NCI-H69 (cell line): ENCODE results near the gene AXL.
"Not testable (repeated sequence)": the region's sequence is repeated elsewhere in the genome, so short reads cannot be mapped to it uniquely, and the experiment has no call there.

Experiments
- DNase-seq: peaks from one replicate; lab custom pipeline; 2025; lab: John Stamatoyannopoulos, UW

AXL gene

DNA sequence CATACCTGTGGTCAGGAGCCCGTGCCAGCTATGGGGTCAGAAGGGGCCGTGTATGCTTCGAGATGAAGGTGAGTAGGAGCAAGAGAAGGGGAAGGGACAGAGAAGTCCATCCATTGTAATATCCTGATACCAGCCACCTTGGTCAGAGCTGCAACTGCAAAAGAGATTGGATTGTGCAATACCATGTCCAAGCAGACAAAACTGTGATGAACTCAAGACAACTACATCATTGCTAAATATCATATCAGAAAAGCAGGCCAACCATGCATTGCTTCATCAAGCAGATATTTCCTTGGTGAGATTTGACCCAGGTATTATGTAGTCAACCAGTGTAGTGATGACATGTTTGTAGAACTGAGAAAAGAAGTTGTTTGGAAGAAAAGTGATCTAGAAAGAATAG is 57.2 kb downstream of the AXL start:
- DNase-seq = no peak

DNA sequence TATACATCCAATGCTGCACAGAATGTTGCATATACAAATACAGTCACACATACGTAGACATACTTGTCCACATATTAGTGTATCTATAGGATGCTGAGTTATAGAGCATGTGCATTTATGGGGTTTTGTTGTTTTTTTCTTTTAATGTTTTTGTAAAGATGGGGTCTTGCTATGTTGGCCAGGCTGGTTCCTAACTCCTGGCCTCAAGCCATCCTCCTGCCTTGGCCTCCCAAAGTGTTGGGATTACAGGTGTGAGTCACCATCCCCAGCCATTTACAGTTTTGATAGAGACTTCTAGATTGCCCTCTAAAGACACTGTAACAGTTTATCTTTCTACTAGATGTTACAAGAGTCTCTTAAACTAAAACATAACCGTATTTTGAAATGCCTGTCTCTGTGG is 59.5 kb downstream of the AXL start:
- DNase-seq = no peak

DNA sequence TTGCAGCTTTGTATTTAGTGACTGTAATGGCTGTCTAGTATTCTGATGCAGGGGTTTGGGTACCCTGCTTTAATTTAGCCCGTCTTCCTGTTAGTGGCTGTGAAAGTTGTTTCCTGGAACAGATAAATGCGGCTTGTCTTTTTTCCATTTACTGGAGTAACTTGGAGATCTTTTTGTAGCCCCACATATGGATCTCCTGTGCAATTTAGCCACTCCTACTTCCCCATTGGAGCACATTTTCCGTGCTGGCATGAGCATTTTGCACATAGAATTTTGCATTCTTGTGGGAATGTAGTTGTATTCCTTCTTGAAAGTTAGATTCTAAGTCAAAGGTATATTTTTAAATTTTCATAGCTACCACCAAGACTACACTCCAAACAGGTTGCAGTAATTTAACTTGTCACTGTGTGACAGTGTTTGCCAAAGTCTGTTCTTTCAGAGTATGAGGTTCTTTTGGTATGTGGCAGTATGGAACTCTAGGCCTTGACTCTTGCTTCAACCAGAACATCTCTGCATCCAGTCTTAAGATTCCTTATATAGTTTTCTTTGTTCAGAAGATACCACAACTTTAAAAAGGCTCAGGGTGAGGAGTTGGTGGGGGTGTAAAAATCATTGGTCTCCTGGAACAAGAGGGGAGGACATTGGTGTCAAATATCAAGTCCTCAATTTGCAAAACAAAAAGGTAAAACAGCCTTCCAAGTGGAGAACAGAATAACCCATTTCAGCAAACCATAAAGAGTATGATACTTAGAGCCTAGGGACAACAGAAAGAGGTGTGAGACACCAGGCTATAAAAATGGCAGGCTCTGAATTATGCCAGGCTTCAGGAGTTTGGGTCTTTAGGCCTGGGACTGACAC is 69.9 kb downstream of the AXL start:
- DNase-seq = no peak

DNA sequence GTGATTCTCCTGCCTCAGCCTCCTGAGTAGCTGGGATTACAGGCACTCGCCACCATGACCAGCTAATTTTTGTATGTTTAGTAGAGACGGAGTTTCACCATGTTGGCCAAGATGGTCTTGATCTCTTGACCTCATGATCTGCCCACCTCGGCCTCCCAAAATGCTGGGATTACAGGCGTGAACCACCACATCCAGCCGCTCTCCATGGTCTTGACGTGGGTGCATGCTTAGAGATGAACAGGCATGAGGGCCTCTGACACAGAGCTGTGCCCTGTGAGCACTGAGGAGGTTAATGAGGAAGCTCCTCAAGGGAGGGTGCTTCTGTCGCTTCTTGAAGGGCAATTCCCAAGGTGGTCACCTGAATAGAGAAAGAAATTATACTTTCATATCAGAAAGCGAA is 70.8 kb downstream of the AXL start:
- not testable (repeated sequence) for DNase-seq

DNA sequence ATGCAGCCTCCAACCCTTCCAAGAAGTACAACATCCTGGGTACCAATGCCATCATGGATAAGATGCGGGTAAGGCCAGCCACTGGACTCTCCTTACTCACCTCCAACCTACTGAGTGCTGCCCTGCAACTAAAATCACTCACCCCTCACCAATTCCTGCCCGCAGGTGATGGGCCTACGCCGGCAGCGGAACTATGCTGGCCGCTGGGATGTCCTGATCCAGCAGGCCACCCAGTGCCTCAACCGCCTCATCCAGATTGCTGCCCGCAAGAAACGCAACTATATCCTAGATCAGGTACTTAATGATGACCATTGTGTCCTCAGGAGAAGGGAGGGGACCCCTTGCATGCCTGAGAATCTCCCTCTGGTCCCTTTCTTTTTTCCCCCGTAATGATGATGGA is 75.4 kb downstream of the AXL start:
- no peak for DNase-seq

DNA sequence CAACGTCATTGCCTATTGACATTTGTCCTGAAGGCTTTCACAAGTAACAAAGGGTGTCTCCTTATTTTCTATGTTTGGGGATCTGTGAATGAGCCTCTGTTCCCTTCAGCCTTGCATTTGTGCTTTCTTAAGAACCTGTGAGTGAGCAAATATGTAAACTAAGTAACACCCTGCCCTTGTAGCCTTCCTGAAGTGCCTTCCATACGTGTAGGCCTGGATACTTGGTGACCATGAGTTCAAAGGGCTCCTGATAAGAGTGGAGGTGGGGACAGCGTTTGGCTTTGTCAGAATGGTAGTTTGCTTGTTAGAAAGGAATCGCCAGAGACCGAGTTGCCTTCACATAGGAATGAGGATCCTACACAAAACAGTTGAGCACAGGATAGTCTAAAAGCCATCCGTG is 76.5 kb downstream of the AXL start:
- DNase-seq = no peak

DNA sequence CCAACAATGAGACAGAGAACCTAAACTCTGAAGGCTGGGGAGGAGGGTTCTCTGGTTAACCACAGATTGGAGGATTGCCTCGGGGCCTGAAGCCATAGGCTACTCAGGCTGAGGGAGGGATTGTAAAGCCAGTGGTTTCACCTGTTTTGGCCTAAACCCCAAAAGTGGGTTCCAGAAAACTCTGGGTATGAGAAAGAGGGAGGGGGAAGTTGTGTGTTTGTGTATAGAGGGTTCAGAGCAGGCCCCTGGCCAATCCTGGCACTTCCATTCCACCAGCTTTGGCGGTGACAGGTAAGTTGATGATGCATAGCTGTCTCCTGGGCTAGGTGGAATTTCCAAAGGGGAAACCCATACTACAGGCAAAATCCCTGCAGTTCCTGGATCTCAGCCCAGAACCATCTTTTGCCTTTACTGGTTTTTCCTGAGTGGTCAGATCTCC is 77.4 kb downstream of the AXL start:
- DNase-seq = no peak

DNA sequence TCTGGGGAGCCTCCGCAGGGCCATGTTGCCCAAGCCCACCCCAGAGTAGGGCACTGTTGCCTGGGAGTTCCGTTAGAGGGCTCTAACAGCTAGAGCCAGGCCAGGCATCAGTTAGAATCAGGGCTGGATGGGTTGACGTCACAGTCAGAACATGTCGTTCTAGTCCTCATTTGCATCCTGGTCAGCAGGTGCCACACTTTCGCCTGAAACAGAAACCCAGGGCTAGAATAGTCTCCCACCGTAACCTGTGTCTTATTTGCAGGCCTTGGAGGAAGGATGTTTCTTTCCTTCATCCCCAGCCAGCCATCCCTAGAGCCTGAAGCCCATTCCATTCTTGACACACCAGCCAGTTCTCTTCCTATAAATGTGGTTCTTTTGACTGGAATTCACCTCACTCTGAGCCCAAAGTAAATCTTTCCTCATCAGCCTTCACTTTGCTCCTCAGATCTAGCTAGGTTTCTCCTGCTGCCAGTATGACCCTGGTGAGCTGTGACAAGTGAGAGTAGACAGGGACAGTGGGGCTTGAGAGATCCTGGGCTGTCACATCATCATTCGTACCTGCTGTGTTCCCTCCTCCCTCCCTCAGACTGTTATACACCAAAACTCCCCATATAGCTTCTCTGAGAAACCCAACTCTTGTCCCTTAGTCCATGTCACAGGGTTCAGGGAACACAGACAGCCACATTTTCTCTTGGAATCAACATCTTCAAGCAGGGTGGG is 78.8 kb downstream of the AXL start:
- no peak for DNase-seq

DNA sequence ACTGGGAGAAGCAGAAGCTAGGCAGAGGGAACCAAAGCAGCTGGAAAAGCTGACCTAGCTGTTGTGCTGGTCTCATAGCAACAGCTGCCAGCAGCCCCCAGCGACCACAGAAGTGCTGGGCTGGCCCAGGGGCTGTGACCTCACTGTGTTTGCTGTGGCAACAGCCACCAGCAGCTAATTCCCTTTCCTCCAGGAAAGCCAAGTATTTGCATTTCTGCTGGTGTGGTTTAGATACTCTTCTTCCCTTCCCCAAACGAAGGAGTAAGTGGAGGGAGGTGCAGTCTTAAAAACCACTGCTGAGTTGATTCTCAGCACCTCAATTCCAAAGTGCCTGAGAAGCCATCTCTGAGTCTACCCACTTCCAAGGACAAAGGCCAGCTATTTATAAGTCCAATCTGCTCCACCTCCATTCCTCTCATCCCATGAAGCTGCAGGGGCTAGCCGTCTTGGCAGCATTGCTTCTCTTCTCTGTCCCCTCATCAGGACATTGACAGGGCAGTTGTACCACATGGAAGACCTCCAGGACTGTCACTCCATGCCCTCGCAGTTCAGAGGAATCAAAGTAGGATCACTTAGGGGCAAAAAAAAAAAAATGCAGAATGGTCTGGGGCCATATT is 79.4 kb downstream of the AXL start:
- no peak for DNase-seq

DNA sequence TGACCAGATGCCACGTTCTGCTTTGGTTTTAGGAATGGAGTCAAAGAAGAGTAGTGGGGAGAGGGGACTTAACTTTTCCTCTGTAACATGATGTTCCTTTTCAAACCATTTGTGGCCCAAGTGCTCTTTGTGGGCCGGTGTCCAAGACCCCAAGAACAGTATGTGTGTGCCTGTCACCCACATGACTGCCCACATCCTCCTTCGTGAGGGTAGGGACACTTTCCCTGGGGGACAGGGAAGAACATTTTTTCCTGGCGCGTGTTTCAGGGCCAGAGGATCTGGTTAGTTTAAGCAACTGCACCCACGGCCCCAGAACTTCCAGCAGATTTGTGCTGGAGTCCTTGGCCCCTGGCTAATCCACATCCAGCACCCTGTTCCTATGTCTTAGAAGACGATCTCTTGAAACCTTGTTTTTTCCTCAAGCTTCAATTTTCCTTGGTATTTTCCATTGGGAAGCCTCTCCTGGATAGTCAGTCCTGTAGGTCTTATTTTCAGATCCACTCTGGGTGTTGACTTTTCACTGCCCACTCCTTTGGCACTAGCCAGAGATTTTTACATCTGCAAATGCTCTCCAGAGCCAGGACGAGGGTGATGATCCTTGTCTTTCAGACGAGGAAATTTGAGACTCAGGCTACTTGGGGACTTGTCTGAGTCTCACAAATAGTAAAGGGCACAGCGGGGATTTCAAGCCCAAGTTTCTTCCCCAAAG is 80.2 kb downstream of the AXL start:
- no peak for DNase-seq

DNA sequence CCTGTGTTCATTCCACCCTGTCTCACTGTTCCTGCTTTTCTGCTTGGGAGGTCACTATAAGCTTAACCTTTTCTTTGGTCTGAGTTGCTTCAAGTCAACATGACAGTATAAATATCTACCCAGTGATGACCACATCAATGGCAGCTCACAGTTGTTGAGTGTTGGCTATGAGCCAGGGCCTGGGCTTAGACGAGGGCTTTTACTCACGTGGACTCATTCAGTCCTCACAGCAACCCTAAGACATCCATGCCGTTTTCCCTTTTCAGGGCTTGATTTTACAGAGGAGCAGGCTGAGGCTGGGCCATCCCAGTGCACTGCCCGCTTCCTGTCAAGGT is 80.7 kb downstream of the AXL start:
- DNase-seq = peak; percentile 20

DNA sequence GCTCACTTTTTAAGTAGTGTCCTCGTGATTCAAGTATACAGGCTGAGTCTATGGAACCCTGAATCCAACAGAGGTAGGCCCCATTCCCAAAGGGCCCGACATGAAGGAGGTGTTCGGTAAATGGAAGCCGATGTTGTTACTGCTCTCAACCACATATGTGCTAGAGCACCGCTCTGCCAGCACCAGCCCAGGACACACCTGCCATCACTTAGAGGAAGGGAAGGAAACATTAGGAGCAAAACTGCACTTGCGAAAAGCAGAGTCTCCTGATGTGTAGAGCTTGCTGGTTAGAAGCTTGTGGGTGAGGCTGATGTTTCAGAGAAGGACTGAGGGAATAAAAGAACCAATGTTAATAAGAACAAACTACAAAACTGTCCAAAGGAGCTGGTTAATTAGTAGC is 81.5 kb downstream of the AXL start:
- no peak for DNase-seq

DNA sequence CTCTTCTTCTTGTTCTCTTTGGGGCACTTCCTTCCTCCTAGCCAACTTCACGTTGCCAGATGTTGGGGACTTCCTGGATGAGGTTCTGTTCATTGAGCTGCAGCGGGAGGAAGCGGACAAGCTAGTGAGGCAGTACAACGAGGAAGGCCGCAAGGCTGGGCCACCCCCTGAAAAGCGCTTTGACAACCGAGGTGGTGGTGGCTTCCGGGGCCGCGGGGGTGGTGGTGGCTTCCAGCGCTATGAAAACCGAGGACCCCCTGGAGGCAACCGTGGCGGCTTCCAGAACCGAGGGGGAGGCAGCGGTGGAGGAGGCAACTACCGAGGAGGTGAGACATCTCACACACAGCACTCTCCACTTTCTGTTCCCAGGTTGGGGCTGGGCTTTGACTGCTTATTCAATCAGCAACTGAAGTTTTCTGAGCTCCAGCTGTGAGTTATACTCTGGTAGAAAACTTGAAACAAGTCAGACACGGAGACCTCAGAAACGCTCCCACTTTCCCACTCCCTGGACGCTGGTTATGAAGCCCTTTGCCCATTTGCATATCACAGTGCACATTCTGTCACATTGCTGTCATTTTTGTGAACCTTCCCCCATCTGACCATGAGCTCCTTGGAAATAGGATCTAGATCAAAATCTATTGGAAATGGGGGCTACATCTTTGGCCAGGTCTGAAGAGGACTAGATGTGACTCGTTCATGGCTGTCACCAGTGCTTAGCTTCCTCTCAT is 83.8 kb downstream of the AXL start:
- no peak for DNase-seq

DNA sequence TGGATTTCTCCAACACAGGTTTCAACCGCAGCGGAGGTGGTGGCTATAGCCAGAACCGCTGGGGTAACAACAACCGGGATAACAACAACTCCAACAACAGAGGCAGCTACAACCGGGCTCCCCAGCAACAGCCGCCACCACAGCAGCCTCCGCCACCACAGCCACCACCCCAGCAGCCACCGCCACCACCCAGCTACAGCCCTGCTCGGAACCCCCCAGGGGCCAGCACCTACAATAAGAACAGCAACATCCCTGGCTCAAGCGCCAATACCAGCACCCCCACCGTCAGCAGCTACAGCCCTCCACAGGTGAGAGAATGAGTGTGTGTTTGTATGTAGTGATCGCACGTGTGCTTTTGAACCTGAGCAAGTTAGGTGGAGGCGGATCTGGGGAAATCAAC is 84.9 kb downstream of the AXL start:
- DNase-seq = no peak

DNA sequence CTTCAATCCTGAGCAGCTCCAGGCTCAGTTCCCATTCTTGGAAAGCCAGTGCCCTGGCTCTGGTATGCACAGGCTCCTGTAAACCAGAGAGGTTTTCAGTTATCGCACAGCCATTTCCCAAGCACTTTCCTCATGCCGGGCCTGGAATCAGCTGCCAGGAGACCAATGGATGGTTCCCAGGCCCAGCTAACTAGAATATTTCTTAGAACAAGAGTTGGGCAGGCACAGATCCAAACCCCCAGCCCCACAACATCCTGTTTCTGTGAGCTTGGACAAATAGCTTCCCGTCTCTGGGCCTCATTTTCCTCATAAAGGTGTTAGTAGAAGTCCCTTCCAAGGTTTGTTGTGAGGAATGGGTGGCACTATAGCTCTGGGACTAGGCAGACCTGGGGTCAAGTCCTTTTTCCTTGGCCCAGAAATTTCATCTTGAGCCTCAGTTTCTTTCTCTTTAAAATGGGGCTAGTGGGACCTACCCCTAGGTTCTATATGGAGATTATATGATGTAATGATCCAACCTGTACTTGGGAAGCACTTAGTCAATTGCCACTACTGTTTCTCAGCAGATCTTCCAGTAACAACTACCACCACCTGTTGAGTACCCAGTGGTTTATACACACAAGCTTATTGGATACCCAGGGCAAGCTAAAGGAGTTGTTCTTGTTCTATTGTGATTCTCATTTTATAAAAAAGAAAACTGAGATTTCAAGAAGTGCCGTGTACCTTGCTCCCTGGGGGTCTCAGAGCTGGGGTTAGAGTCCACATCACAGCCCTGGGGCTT is 85.9 kb downstream of the AXL start:
- no peak for DNase-seq

DNA sequence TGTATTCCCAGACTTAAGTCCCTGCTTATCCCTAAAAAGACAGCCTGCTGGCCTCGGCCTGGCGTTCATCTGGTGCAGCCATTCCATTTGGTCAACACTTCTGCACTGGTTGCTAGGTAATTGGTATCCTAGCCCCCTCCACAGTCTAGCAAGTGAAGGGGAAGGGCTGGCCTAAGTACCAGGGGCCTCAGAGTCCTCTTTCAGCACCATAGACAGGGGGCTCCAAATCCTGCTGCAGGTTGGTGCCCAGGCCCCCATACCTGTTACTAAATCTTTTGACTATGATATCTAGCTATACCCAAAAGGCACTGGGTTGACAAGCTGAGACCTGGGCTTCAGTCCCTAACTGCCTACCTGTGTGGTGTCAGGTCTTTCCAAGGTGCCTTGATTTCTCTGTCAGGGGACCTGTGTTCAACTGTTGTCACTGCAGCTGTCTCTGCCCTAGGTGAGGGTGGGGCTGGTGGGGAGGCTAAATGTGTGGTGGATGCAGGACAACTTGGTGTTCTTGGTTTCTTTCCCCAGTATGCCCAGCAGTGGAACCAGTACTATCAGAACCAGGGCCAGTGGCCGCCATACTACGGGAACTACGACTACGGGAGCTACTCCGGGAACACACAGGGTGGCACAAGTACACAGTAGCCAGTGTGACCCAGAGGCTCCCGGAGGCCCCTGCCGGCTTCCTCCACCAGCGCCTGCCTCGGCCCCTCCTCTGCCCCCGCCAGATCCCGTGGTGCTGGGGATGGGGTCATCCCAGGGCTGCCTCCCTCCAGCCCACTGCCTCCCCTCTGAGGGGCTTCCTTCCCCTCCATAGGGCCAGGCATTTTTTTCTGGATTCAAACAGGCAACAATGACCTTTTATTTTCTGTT is 87.1 kb downstream of the AXL start:
- DNase-seq = no peak

DNA sequence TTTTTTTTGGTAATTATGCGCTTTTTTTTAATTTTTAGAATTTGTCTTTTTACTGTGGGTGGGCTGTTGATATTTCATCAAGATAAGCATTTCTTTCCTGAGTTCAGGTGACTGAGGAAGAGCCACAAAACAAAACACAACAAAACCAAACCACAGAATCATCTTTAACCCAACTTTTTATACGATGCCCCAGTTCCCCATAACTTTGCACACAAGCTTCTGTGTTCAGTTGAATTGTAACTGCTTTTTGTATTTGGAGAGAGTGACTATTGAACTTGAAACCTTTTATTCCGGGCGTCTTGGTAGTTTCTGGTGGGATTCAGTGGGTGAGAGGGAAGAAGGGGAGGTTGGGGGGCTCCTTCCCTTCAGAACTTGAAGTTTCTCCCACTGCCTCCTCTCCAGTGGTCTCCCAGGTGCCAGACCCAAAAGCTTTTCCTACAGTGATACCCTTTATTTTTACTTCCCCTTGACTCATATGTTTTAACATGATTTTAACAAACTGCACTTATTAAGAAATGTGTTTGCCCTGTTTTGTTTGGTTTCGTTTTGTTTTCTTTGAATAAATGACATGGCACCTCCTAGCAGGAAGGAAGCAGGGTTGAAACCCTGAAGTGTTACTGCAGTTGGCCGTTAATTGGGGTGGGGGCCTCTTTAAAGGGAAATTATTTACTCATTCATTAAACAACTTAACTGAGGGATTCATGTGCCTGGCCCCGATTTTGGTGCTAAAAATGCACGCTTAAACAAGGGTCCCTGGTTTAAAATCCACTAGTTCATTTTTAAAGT is 88.3 kb downstream of the AXL start:
- DNase-seq = no peak

DNA sequence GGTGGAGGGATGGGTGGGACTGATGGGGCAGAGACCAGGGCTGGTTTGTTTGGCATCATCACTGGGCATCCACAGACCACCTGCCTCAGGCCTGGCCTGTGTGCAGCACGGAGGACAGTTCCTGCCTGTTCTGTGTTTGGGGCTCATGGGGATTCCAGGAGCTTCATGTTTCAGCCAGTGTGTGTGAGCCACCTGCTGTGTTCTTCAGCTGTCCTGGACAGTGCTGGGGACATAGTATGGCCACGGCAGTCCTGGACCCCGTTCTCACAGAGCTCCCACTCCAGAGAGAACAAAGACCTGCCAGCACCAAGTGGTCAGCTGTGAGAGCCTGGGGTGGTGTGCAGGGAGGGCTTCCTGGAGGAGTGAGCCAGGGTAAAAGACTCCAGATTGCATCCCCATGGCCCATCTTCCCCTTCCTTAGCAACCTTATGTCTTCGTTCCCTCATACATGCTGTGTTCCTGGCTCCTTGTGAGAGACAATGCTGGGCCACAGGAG is 89.0 kb downstream of the AXL start:
- no peak for DNase-seq
